Mesothelial cell of epicardium (in vitro differentiated cells): ENCODE results near the gene GPR22. TPM values are rescaled to one million over a fixed set of nuclear protein-coding genes. Genes with fewer than 3 reads are reported as not detected.

Source experiments
- DNase-seq, 2 experiments: peaks; one replicate each; pipeline ENCODE4 v3.0.0; 2021; ENCODE audit warnings: low spot score in 2 of 2; ENCODE audit not compliant: unreplicated experiment in 2 of 2
- H3K27ac Mint-ChIP-seq: 2 replicates; pipeline ENCODE4 v1.8.0; 2021; ENCODE audit warnings: mixed read lengths
- H3K27me3 Mint-ChIP-seq: 2 replicates; pipeline ENCODE4 v1.8.0; 2021; ENCODE audit warnings: low read depth, mixed read lengths
- H3K36me3 Mint-ChIP-seq: 2 replicates; pipeline ENCODE4 v1.8.0; 2021; ENCODE audit warnings: mixed read lengths
- H3K4me1 Mint-ChIP-seq: 2 replicates; pipeline ENCODE4 v1.8.0; 2021; ENCODE audit warnings: mixed read lengths
- H3K4me3 Mint-ChIP-seq: 2 replicates; pipeline ENCODE4 v1.8.0; 2021; ENCODE audit warnings: mild to moderate bottlenecking, moderate library complexity, mixed read lengths
- H3K9me3 Mint-ChIP-seq: 2 replicates; pipeline ENCODE4 v1.8.0; 2021; ENCODE audit warnings: mixed read lengths
- CTCF ChIP-seq: fragments of 200-600 bp; sonication (generic); IDR thresholded peaks from one replicate; pipeline ENCODE4 v1.5.0; 2021; ENCODE audit warnings: antibody characterized with exemption; ENCODE audit not compliant: unreplicated experiment
- total RNA-seq: library from RNA; stranded (reverse); gene quantifications from 3 replicates; pipeline ENCODE4 v1.2.1, GENCODE V29; 2021

Gene GPR22
- total RNA-seq, 1 donor from 2014 or later = not detected

DNA sequence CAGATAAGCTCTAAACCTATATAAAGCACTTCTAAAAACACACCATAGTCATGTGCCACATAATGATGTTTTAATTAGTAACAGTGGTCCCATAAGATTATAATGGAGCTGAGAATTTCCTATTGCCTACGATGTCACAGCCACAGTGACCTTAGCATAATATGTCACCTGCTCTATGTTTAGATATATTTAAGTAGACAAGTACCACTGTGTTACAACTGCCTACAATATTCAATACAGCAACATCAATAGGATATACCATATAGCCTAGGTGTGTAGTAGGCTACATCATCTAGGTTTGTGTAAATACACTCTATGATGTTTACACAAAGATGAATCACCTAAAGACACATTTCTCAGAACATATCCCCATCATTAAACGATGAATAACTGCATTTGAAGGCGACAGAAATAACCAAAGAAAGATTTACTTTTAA is 24.5 kb downstream of the GPR22 start:
- no peaks in the 10 kb centered on the region for H3K4me1 Mint-ChIP-seq

GRCh38 chr7:107494884-107495283 is 25.0 kb downstream of the GPR22 start:
- no peak for DNase-seq
- Mint-ChIP-seq H3K9me3 (peaks cover 28% of the 10 kb centered on the region), H3K4me1 (peaks cover 3% of the 10 kb centered on the region), H3K36me3 (peaks cover 17% of the 10 kb centered on the region), H3K4me3 (no peak overlapping the region), H3K27me3 (no peaks in the 10 kb centered on the region), H3K27ac (no peak overlapping the region)
- no peak for TF ChIP-seq CTCF

More for the DNA sequence above, 24.5 kb downstream of the GPR22 start:
- Mint-ChIP-seq H3K4me3 (no peak overlapping the region), H3K36me3 (peaks cover 17% of the 10 kb centered on the region), H3K27me3 (no peaks in the 10 kb centered on the region), H3K27ac (no peak overlapping the region), H3K9me3 (peaks cover 28% of the 10 kb centered on the region)
- DNase-seq = no peak
- TF ChIP-seq CTCF = no peak

GRCh38 chr7:107495516-107495915 is 25.7 kb downstream of the GPR22 start:
- peaks cover 28% of the 10 kb centered on the region for H3K9me3 Mint-ChIP-seq
- DNase-seq = no peak
- H3K27ac Mint-ChIP-seq = no peak overlapping the region
- H3K4me1 Mint-ChIP-seq = peaks cover 3% of the 10 kb centered on the region
- no peak for TF ChIP-seq CTCF
- H3K27me3 Mint-ChIP-seq = no peaks in the 10 kb centered on the region
- H3K4me3 Mint-ChIP-seq = no peak overlapping the region
- peaks cover 17% of the 10 kb centered on the region for H3K36me3 Mint-ChIP-seq

GRCh38 chr7:107499731-107500130 is 29.9 kb downstream of the GPR22 start:
- H3K9me3 Mint-ChIP-seq = peaks cover 39% of the 10 kb centered on the region
- no peak for DNase-seq
- H3K27ac Mint-ChIP-seq = peak overlapping the region; percentile 1
- no peaks in the 10 kb centered on the region for H3K27me3 Mint-ChIP-seq
- H3K4me1 Mint-ChIP-seq = peaks cover 3% of the 10 kb centered on the region
- H3K36me3 Mint-ChIP-seq = peaks cover 16% of the 10 kb centered on the region
- no peak for TF ChIP-seq CTCF
- H3K4me3 Mint-ChIP-seq = no peak overlapping the region

- no peak overlapping the region for H3K4me3 Mint-ChIP-seq
- H3K27me3 Mint-ChIP-seq = no peaks in the 10 kb centered on the region
- peaks cover 12% of the 10 kb centered on the region for H3K36me3 Mint-ChIP-seq
- no peak for TF ChIP-seq CTCF
- DNase-seq = no peak
- peaks cover 11% of the 10 kb centered on the region for H3K4me1 Mint-ChIP-seq
- H3K27ac Mint-ChIP-seq = no peak overlapping the region
- H3K9me3 Mint-ChIP-seq = peaks cover 25% of the 10 kb centered on the region
Observed at GRCh38 chr7:107501593-107501992, 31.7 kb downstream of the GPR22 start.

GRCh38 chr7:107502154-107502553 is 32.3 kb downstream of the GPR22 start:
- no peak for TF ChIP-seq CTCF
- Mint-ChIP-seq H3K27me3 (no peaks in the 10 kb centered on the region), H3K4me1 (peaks cover 13% of the 10 kb centered on the region), H3K36me3 (peaks cover 9% of the 10 kb centered on the region), H3K4me3 (no peak overlapping the region), H3K9me3 (peaks cover 19% of the 10 kb centered on the region), H3K27ac (no peak overlapping the region)
- DNase-seq = no peak
